Epithelial cell of umbilical artery (primary cell): ENCODE results near the gene SETBP1. TPM values are rescaled to one million over a fixed set of nuclear protein-coding genes. Genes with fewer than 3 reads are reported as not detected.

Source experiments
- total RNA-seq: library from RNA; depleted of rRNA; stranded (reverse); fragments of >200 nt; gene quantifications from 2 replicates; pipeline ENCODE4 v1.2.3, GENCODE V29; 2014

Gene SETBP1
- total RNA-seq: 4.1 and 6.2 TPM in 2 replicates

DNA sequence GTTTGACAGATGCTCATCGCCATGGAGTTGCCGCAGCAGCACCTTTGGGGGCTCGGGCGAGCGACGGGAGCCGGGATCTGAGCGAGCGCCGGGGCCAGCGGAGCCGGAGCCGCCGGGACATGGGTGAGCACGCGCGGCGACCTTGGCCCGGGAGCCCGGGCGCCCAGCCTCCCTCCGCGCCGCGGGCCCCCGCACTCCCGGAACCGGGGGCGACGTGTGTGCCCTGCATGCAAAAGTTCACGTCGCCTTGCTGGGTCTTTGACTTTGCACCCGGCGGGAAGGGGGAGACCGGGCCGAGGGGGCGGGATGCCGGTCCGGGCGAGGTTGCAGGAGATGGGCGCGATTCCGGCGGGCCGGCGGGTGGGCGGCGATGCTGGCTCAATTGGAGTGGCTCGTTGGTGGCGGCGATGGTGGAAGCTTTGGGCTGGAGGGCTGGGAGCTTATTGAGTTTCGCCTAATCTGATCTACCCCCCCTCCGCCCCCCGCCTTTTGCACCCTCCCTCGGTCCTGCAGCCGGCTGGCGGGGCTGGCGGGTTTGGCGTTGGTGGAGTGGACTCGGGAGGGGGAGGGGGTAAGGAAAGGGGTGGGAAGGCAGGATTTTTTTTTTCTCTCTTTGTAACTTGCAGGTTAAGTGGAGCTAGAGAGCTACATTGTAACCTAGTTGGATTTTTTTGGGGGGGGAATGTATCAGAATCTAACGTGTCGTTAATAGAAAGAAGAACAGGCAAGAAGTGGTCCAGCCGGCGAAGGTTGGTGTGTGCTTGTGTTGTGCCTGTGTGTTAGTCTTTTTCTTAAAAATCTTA, at the start of gene SETBP1:
Gene SETBP1 (plus strand): TSS at position 616 of the 803 bp plus-strand sequence. CDS start 20,459 bp downstream, outside the sequence.

